Panc1 (cell line): Measurements from ENCODE around the gene HPGDS. TPM values are rescaled to one million over a fixed set of nuclear protein-coding genes. Genes with fewer than 3 reads are reported as not detected.

Experiments used
- ATAC-seq: fragments of 200-7000 bp; cut with Tn5 transposase; 2 replicates; pipeline ENCODE4 v1.9.1; 2020; ENCODE audit warnings: mild to moderate bottlenecking, moderate library complexity
- BruUV-seq: library from RNA; stranded (reverse); fragments of 400-500 nt; replicated peaks from 2 replicates; lab custom pipeline; 2021; lab: Mats Ljungman, UMichigan
- CTCF ChIA-PET: fragments of 300-600 bp; sonication (Branson Sonifier 250); formaldehyde crosslinking; loops from one replicate; lab custom pipeline; 2022; ENCODE audit warnings: antibody characterized with exemption; lab: Charles Lee
- POLR2A ChIA-PET: fragments of 300-600 bp; sonication (Branson Sonifier 250); formaldehyde crosslinking; loops from one replicate; lab custom pipeline; 2022; ENCODE audit warnings: antibody characterized with exemption; lab: Charles Lee
- DNase-seq: peaks from one replicate; pipeline ENCODE4 v3.0.0-alpha.2; 2010; ENCODE audit warnings: low read depth, low spot score
- H3K27ac ChIP-seq: 2 replicates; pipeline ENCODE4 v1.5.1; 2011; ENCODE audit warnings: mild to moderate bottlenecking, low read length, inconsistent platforms
- H3K27me3 ChIP-seq: fragments of 200-500 bp; sonication (Bioruptor generic); 2 replicates; pipeline ENCODE4 v1.6.0; 2014; ENCODE audit warnings: low read length, inconsistent platforms; ENCODE audit not compliant: control insufficient read depth, insufficient read depth
- H3K36me3 ChIP-seq: fragments of 200-500 bp; sonication (Bioruptor generic); 2 replicates; pipeline ENCODE4 v1.5.1; 2014; ENCODE audit warnings: inconsistent platforms, mild to moderate bottlenecking, low read length, moderate library complexity; ENCODE audit not compliant: control insufficient read depth, insufficient read depth
- H3K4me1 ChIP-seq: 2 replicates; pipeline ENCODE4 v1.5.1; 2011; ENCODE audit warnings: inconsistent platforms, mild to moderate bottlenecking, low read length, moderate library complexity; ENCODE audit not compliant: control insufficient read depth, insufficient read depth
- H3K4me3 ChIP-seq, 2 experiments: 2 replicates each; pipeline ENCODE4 v1.5.1; 2011 to 2012; ENCODE audit warnings: low read depth in 2 of 2, low read length in 2 of 2, mild to moderate bottlenecking in 2 of 2, inconsistent platforms in 1 of 2, moderate library complexity in 1 of 2
- H3K9me3 ChIP-seq: fragments of 200-500 bp; sonication (Bioruptor generic); 2 replicates; pipeline ENCODE4 v1.5.1; 2014; ENCODE audit warnings: low read depth, mild to moderate bottlenecking, inconsistent platforms, low read length, moderate library complexity; ENCODE audit not compliant: control insufficient read depth, insufficient read depth
- POLR2AphosphoS5 ChIP-seq: IDR thresholded peaks from 2 replicates; pipeline ENCODE4 v1.6.1; 2012; ENCODE audit warnings: mild to moderate bottlenecking, low read depth, low read length, moderate library complexity
- SIN3A ChIP-seq: IDR thresholded peaks from 2 replicates; pipeline ENCODE4 v1.6.1; 2012; ENCODE audit warnings: low read depth, mild to moderate bottlenecking, low read length, moderate library complexity, borderline replicate concordance; ENCODE audit not compliant: insufficient read depth
- TCF7L2 ChIP-seq: IDR thresholded peaks from 2 replicates; pipeline ENCODE4 v1.6.1; 2011; ENCODE audit warnings: mild to moderate bottlenecking, low read depth, low read length, inconsistent platforms
- in situ Hi-C: cut with HindIII; loops from 2 replicates; pipeline ENCODE4 v1.10.0; 2016; ENCODE audit warnings: low sequenced_read_pairs, low pct_unique_long_range_greater_than_20kb
- intact Hi-C: fragments of 100-400 bp; cut with micrococcal nuclease; formaldehyde crosslinking; loops from one replicate; pipeline ENCODE4 v1.10.0; 2022; ENCODE audit not compliant: unreplicated experiment
- total RNA-seq: library from RNA; stranded (reverse); gene quantifications from one replicate; pipeline ENCODE4 v1.2.1, GENCODE V29; 2021; ENCODE audit not compliant: unreplicated experiment
- TF ChIP-seq, protein P1 (sequence below): fragments of 450-650 bp; IDR thresholded peaks from 2 replicates; pipeline ENCODE4 v1.5.1; 2017; ENCODE audit warnings: mild to moderate bottlenecking
- TF ChIP-seq, protein P2 (sequence below), 2 experiments: IDR thresholded peaks; 2 replicates each; pipeline ENCODE4 v1.6.1; 2011 to 2012; ENCODE audit warnings: low read depth in 2 of 2, control low read depth in 1 of 2, low read length in 1 of 2, mild to moderate bottlenecking in 1 of 2, moderate library complexity in 1 of 2; ENCODE audit not compliant: insufficient read depth in 1 of 2

Gene HPGDS
- total RNA-seq, 1 experiment from 2014 or later, result not detected

DNA sequence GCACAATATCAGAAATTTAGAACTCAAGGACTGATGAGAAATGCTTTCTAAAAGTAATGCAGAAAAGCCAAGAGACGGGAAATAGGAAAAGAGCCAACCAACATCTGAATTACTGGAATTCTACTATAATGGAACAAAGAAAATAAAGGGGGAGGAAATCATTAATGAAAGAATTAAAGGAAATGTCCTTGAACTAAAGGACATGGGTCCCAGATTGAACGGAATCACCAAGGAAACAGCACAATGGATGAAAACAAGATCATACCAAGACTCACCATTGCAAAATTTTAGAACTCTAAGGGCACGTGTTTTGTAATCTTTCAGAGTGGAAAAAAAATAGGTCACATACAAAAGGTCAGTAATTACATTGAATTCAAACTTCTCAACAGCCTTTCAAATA lies 35.9 kb downstream of the HPGDS start:
- CTCF ChIA-PET, result no interaction called here
- Histone ChIP-seq H3K27me3 (no peaks in the 10 kb centered on the region), H3K9me3 (no peaks in the 10 kb centered on the region), H3K36me3 (no peaks in the 10 kb centered on the region), H3K27ac (no peak overlapping the region), H3K4me1 (no peaks in the 10 kb centered on the region), H3K4me3 (no peak overlapping the region)
- in situ Hi-C loops (no loop called here), intact Hi-C loops (no loop called here)
- POLR2A ChIA-PET, result no interaction called here
- no peak for TF ChIP-seq POLR2AphosphoS5
- TF ChIP-seq TCF7L2, result no peak
- no peak for TF ChIP-seq SIN3A
- TF ChIP-seq, protein P1, sequence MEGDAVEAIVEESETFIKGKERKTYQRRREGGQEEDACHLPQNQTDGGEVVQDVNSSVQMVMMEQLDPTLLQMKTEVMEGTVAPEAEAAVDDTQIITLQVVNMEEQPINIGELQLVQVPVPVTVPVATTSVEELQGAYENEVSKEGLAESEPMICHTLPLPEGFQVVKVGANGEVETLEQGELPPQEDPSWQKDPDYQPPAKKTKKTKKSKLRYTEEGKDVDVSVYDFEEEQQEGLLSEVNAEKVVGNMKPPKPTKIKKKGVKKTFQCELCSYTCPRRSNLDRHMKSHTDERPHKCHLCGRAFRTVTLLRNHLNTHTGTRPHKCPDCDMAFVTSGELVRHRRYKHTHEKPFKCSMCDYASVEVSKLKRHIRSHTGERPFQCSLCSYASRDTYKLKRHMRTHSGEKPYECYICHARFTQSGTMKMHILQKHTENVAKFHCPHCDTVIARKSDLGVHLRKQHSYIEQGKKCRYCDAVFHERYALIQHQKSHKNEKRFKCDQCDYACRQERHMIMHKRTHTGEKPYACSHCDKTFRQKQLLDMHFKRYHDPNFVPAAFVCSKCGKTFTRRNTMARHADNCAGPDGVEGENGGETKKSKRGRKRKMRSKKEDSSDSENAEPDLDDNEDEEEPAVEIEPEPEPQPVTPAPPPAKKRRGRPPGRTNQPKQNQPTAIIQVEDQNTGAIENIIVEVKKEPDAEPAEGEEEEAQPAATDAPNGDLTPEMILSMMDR, result no peak
- TF ChIP-seq, protein P2, sequence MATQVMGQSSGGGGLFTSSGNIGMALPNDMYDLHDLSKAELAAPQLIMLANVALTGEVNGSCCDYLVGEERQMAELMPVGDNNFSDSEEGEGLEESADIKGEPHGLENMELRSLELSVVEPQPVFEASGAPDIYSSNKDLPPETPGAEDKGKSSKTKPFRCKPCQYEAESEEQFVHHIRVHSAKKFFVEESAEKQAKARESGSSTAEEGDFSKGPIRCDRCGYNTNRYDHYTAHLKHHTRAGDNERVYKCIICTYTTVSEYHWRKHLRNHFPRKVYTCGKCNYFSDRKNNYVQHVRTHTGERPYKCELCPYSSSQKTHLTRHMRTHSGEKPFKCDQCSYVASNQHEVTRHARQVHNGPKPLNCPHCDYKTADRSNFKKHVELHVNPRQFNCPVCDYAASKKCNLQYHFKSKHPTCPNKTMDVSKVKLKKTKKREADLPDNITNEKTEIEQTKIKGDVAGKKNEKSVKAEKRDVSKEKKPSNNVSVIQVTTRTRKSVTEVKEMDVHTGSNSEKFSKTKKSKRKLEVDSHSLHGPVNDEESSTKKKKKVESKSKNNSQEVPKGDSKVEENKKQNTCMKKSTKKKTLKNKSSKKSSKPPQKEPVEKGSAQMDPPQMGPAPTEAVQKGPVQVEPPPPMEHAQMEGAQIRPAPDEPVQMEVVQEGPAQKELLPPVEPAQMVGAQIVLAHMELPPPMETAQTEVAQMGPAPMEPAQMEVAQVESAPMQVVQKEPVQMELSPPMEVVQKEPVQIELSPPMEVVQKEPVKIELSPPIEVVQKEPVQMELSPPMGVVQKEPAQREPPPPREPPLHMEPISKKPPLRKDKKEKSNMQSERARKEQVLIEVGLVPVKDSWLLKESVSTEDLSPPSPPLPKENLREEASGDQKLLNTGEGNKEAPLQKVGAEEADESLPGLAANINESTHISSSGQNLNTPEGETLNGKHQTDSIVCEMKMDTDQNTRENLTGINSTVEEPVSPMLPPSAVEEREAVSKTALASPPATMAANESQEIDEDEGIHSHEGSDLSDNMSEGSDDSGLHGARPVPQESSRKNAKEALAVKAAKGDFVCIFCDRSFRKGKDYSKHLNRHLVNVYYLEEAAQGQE (IDR thresholded peaks at IDR 0.05; ENCODE audit: insufficient read depth in 1 of 2, low read depth in 2 of 2, low read length in 1 of 2), result no peak
- BruUV-seq, result no TSS peak
- no peak for ATAC-seq
- DNase-seq, result no peak

DNA sequence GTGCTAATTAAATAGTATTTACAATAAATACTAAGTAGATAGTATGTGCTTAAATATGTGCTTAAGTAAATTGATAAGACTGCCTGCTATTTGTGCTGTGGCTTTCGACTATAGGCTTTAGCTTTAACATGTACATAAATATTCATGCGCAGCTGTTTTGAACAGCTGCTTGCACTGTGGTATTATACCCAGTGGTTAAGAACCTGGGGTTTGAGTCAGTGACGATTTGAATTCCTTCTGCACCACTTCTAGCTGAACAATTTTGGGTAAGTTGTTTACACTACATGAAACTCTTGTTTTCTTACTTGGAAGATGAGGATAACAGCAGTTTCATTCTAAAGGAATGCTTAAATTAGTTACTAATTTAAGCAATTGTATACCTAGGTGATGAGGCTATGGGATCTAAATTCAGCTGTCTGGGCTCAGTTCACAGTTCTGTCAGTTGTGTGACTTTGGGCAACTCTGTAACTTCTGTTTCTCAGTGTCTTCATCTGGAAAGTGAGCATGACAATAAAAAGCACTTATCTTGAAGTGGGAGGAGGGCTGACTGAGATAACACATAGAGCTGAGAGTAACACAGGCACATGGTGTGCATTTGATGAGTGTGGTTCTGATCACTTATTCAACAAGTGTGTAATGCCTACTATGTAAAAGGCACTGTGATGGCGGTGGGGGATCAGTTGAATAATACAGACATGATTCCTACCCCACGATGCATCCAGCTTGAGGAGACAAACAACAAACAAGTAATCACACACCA lies 37.0 kb downstream of the HPGDS start:
- BruUV-seq, result no TSS peak
- H3K4me3 ChIP-seq, result no peak overlapping the region
- ATAC-seq (no peak), DNase-seq (no peak)
- no peaks in the 10 kb centered on the region for H3K27me3 ChIP-seq
- in situ Hi-C loops, result no loop called here
- ChIA-PET POLR2A (no interaction called here), CTCF (no interaction called here)
- no peaks in the 10 kb centered on the region for H3K36me3 ChIP-seq
- H3K9me3 ChIP-seq, result no peaks in the 10 kb centered on the region
- TF ChIP-seq, protein P2 (IDR thresholded peaks at IDR 0.05; ENCODE audit: insufficient read depth in 1 of 2, low read depth in 2 of 2, low read length in 1 of 2), result no peak
- TF ChIP-seq POLR2AphosphoS5 (no peak), TCF7L2 (no peak)
- TF ChIP-seq, protein P1, result no peak
- intact Hi-C loops, result loop anchor here (2.0 kb wide), 1 partner anchor 85 kb away; no protein-coding TSS in a partner anchor
- no peaks in the 10 kb centered on the region for H3K4me1 ChIP-seq
- no peak overlapping the region for H3K27ac ChIP-seq
